ENCODE data around the gene TCOF1.
"Not testable (repeated sequence)": the region's sequence is repeated elsewhere in the genome, so short reads cannot be mapped to it uniquely, and the experiment has no call there.

TCOF1 gene

DNA sequence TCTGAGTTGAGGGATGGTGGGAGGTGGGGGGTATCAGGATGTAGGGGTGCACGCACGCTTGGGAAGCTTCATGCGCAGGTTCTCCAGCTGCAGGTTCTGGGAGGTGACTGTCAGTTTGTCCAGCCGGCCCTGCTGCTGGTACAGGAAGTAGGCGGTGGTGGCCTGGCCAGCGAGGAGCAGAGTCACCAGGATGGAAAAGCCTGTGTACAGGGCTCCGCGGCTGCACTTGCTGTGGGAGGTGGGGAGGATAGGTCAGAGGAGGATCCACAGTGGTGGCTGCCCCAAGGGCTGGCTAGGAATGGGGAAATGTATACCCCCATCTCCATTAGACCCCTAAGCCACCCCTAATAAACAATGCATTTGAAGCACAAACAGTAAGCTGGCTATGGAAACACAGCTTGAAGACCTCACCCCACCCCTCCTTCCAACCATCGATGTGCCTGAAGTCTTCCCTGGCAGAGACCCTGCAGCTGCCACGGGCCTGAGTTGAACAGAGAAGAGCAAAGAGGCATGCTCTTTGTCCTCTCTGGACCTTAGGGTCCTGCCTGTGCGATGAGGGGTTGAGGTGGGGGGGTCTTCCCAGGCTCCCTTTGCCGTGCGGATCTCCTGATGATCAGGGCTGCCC, 49.7 kb downstream of the TCOF1 start:
- DNase-seq: no peak

DNA sequence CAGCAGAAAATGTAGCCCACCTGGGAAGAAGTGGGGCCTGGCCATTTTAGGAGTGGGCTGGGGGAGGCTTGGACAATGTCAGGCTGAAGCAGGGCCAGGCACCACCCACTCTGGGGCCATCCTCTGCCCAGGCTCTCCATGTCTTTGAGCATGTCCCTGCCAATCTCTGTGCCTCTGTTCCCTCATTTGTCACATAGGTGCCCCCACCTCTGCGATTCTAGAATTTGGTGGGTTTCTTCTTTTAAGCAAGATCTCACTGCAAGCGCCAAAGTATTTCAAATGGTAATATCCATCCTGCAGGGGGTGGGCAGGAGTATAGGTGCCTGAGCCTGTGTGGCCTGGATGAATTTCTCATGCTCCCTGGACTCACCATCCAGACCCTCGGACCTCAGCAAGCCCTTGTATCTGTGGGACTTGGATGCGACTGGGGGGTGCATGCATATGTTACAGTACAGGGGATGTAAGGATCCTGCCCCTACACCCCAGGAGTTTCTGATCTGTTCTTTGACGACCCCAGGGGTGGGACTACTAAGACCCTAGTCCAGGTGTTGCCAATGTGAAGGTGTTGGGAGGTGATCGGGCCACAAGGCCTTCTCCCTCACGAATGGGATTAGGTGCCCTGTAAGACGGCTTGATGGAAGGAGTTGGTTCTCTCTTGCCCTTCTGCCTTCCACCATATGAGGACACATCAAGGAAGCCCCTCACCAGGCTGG, 50.9 kb downstream of the TCOF1 start:
- no peak for DNase-seq

DNA sequence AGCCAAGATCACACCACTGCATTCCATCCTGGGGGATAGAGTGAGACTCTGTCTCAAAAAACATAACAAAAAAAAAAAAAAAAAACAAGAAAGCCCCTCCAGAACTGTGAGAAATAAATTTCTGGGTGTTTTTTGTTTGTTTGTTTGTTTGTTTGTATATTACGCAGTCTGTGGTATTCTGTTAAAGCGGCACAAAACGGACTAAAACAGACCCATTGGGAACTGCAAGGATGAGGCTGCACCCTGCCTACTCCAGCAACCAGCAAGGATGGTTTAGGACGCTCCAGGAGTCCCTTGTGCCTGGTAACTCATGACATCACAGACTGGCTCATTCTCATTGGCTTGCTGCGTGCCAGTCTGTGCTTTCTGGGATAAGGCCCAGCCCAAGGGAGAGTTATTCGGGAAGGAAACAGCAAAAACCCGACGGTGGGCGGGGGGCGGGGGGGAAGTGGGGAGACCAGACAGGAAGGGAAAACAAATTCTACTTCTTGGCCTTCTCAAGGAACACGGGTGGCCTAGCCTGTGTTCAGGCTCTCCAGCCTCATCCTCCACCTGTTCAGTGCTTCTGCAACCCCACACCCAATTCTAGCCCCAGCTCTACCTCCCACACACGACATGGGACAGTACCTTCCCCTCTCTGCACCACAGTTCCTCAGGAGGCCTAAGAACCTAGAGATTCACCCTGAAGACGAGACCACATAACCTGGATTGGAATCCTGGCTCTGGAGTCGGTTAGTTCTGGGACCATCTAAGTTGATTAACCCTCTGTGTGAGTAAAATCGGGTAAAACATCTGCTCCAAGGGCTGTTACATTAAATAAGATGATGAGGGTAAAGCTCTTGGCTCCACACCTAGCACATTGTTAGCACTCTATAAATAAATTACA, 52.4 kb downstream of the TCOF1 start:
- peak; percentile 83 for DNase-seq

DNA sequence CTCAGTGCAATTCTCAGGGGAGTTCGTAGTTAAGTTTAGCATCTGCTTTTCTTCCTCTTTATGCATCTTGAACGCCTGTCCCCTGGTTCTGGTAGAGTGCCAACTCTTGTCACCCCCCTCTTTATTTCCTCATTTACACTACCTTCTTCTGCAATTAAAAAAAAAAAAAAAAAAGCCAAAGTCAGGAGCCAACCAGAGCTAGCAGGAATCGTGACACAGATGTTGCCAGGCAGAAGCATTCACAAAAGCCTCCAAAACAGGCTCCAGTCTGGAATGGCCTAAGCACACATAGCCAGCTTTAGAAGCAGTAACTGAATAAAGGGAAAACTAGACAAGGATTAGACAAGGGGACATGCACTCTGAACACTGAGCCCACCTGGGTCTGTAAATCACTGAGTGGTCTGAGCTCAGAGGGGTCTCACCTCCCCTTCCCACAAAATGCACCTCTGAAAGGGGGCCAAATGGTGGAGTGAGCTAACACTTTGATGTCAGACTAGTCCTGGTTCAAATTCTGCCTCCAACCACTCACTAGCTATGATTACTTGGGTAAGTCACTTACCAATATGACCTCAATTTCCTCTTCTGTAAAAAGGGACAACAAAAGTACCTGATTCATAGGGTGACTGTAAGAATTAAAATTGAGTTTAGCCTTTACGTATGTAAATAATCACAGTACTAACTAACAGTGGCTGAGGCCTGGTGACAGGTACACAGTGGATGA, 53.2 kb downstream of the TCOF1 start:
- DNase-seq: peak; percentile 74

DNA sequence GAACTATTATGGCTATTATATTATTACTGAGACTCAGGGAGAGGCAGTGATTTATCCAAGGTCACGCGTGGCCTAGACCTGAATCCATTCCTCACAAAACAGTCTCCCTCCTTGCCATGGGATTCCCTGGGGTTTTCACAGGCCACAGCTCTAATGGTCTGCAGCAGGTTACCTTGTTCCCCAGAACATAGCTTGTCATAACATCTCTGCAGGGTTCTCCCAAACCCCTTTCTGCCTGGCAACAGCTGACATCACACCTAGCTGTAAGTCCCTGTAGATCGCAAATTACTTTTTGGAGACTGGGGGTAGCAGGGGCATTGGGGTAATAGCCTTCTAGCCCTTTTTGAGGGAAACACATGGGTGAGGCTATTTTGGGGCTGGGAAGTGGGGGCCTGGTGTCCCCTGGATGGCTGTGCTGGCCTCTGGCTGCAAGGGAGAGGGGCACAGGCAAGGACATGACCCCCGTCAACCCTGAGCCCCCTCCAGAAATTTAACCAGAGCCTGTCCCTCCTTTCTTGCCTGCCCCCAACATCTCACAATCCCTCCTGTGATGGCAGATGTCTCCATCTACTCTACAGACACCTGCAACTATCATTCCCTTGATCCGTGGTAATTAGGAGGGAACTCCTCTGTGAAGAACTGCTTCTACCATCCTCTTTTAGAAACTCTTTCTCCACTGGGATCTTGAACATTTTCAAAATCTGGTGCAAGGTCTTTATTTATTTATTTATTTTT, 53.9 kb downstream of the TCOF1 start:
- no peak for DNase-seq

DNA sequence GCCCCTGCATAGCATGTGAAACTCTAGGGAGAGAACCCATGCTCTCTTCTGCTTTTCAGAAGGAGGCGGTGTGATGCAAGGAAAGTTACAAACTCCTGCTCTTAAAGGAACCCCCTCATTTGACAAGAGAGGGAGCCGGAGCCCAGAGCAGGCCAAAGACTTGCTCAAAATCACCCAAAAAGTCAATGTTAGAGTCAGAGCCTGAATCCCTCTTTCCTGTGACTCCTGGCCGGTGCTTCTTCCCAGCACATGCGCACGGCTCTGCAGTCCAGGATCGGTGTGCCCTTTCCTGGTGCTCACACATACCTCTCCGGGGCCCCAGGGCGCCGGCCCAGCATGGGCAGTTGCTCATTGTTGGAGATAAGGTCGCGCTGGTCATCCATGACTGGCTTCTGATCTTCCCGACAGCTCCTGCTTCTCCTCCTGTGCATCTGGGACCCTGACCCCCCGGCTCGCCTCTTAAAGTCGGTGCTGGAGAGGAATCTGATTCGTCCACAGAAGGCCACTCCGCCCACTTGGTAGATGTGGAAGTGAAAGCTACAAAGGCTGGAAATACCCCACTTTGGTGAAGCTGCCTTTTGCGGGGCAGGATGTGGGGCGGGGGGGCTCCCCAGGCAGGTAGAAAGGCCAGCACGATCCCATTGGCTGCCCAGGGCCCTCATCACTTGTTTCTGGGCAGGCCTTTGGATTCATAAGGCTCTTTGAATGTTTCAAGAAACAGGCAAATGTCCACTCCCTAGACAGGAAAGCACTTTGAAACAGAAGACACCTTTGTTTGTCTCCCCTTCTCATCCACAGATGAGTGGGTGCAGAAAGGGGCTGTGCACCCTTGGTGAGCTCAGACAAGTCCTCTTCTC, 55.0 kb downstream of the TCOF1 start, which contains the start of gene CD74:
TSS of gene CD74 (minus strand) at position 592 of the 857 bp plus-strand sequence. CDS start at position 431, 161 bp downstream.
- DNase-seq: peak; percentile 67

DNA sequence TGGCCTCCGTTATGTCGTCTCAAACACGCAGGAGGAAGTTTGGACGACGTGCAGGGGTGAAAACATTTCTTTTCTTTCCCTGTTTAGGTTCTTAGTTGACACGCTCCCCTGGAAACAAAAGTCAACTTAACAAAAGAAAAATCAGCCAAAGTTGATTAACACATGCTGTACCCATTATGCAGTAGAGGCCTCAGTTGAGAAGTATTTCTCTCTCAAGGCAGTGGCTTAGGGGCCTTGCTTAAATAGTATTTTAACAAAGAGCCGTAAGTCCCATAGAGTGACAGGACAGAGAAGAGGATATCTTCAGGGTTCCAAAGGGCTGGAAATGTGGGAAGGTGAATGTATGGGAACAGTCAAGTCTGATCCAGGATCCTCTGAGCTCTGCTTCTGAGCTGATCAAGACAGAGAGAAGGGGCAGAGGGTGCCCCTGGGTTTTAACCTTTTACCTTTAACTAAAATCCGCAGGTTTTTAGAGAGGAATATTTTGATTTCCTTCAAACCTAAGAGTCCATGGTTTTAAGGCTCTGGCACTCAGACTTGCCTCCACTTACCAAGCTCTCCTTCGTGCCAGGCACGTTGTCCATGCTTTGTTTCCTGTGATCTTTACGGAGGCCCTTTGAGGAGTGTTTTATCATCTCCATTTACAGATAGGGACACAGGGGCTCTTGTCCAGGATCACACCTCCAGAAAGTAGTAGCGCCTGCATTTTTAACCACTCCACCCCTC, 55.8 kb downstream of the TCOF1 start:
- no peak for DNase-seq

DNA sequence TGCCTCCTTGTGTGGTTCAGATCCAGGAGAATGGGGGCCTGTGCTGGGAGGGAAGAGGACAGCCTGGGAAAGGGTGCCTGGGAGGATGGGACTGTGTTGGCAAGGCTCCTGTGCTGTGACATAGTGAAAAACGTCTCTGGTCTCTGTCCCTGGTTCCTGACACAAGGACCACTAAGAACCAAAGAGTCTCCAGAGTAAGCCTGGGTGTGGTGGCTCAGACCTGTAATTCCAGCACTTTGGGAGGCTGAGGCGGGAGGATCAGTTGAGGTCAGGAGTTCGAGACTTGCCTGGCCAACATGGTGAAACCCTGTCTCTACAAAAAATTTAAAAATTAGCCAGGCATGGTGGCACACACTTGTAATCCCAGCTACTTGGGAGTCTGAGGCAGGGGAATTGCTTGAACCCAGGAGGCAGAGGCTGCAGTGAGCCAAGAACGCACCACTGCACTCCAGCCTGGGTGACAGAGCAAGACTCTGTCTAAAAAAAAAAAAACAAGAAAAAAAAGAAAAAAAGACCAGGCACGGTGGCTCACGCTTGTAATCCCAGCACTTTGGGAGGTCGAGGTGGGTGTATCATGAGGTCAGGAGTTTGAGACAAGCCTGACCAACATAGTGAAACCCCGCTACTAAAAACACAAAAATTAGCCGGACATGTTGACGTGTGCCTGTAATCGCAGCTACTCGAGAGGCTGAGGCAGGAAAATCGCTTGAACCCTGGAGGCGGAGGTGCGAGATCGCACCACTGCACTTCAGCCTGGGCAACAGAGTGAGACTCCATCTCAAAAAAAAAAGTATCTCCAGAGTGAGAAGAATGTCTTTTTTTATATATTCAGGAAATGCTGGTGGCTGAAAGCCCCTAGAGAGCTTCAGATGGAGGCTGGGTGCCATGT, 56.6 kb downstream of the TCOF1 start:
- DNase-seq: not testable (repeated sequence)

DNA sequence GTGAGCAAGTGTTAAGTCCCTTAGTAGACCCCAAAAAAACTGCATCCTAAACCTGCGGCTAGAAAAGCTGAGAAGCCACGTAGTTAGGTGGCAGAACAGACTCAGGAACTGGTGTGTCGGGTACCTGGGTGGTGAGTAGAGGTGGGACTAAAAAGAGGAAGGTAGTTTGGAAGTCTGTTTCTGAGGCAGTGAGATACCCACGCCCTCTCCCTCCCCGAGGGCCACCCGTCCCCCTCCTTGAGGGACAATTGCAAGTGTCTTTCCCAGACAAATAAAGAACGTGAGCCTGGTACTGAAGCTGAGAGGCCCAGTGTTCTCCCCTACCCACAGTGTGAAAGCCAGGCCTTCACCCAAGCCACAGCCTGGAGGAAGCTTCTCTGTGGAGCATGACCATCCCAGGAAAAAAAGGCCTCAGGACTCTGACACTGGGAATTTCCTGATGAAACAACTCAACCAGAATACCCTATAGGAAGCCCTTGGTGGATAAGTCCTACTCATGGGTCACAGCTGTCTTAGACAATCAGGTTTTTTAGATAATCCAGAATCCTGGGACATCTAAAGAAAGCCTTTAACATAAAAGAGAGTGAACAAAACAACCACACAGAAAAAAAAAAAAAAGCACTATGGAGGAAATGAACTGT, 62.3 kb downstream of the TCOF1 start:
- DNase-seq: no peak

DNA sequence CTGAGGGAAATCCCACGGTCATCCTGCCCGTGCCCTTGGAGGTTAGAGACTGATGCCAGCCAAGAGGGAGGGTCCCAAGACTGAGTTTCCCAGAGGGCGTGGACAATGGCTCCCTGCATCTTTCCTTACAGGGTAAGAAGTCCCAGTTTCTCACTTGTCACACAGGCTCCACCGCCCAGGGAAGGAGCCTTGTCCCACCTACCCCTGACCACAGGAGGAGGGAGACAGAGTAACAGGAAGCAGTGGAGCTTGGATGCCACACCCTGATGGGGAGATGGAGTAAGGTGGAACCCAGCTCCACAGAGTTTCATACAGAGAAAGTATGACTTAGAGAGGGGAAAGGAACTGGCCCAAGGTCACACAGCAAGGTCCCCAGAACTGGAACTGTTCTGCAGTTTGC, 64.6 kb downstream of the TCOF1 start:
- no peak for DNase-seq

DNA sequence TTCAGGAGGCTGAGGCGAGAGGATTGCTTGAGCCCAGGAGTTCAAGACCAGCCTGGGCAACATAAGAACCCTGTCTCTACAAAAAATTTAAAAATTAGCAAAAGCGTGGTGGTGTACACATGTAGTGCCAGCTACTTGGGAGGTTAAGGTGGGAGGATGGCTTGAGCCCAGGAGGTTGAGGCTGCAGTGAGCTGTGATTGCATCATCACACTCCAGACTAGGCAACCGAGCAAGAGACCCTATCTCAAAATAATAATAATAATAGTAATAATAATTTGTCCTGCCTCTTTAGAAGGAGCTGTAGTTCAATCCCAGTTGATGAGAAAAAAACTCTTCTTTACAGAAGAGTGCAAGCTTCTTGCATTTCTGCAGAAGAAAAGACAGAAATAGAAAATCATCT, 65.3 kb downstream of the TCOF1 start:
- DNase-seq: no peak

DNA sequence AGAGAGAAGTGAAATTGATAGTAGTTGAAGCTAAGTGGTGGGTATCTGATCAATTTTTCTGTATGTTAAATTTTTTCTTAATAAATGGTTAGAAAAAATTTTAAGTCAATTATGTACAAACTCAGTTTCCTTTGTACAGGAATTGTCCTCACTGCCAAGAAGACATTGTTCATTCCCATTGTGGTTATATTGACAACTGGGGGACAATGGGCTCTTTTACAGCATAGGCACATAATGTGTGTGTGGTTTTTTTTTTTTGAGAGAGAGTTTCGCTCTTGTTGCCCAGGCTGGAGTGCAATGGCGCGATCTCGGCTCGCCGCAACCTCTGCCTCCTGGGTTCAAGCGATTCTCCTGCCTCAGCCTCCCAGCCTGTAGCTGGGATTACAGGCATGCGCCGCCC, 68.7 kb downstream of the TCOF1 start:
- not testable (repeated sequence) for DNase-seq

DNA sequence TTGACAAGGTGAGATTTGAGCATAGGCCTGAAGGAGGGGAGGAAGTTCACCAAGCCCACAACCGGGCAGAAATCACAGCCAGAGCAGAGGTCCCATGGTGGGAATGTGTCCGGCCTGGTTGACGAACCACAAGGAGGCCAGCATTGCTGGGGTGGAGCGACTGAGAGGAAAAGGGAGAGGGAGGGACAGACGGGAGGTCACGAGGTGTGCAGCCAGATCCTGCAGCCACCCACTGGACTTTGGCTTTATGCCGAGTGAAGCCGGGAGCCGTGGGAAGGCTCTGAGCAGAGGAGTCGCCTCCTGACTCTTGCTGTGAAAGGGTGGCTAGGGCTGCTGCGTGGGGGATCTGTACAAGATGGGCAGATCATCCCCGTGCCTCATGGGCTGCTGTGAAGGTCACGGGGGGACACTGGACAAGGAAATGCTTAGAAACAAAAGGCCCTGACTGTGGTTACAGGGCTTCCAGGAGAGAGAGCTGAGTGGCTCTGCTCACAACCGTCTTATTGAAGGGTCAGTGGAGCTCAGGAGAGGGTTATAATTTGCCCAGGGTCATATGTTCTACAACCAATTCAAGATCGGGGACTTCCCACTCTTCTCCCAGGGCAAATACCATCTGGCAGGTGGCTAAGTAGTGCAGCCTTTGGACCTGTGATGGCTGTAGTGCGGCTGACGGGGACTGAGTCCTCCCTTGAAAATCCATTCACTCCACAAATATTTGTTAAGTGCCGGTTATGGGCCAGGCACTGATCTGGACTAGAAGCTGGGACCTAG, 70.8 kb downstream of the TCOF1 start:
- DNase-seq: no peak

DNA sequence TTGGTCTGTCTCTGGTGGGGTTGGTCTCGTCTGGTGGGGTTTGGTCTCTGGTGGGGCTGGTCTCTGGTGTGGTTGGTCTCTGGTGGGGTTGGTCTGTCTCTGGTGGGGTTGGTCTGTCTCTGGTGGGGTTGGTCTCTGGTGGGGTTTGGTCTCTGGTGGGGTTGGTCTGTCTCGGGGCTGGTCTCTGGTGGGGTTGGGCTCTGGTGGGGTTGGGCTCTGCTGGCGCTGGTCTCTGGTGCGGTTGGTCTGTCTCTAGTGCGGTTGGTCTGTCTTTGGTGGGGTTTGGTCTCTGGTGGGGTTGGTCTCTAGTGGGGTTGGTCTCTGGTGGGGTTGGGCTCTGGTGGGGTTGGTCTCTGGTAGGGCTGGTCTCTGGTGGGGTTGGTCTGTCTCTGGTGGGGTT, 71.5 kb downstream of the TCOF1 start:
- no peak for DNase-seq

DNA sequence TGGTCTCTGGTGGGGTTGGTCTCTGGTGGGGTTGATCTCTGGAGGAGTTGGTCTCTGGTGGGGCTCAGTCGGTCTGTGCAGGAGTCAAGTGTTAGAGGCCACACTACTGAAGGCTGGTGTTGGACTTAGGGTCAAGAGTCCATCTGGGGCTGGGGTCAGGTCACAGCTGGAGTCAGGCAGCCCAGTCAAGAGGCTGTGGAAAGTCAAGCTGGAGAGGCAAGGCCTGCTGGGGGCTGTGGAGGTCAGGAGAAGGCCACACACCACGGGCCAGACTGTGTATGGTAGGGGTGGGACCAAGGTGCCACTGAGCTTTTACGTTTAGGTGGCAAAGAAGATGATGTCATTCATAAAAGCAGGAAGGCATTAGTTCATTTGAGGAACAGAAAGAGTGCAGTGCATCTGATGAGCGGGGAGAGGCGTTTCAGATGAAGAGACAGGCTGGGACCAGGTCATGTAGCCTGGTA, 71.9 kb downstream of the TCOF1 start:
- DNase-seq: no peak

DNA sequence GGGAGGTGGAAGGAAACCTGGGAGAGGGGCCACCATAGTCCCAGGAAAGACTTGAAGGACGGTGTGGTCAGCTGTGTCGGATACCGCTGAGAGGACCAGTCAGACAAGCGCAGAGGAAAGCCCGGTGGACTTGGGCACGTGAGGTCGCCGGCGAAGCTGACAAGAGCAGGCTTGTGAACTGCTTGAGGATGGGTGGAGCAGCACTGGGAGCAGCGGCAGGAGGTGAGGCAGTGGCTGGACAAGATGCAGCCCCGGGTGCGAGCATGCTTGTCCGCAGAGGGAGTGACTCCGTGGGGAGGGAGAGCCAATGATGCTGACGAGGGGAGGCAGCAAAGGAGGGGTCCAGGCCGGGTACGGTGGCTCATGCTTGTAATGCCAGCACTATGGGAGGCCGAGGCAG, 73.6 kb downstream of the TCOF1 start:
- no peak for DNase-seq

DNA sequence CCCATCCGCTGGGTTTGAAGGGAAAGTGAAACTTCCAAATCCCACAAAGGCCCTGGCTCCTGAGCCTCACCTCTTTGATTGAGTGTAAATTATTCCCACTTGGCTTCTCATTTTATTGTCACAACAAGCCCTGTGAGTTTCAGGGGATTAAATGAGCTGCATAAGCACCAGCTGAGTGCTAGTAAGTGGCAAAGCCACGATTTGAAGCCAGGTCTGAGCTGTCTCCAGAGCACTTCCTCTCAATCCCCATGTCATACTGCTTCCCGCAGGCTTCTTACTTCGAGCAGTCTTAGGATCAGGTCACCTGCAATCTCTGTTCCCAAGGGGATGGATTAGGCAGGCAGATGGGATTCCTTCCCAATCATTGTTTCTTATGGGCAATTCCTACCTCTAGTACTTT, 74.1 kb downstream of the TCOF1 start:
- DNase-seq: no peak

DNA sequence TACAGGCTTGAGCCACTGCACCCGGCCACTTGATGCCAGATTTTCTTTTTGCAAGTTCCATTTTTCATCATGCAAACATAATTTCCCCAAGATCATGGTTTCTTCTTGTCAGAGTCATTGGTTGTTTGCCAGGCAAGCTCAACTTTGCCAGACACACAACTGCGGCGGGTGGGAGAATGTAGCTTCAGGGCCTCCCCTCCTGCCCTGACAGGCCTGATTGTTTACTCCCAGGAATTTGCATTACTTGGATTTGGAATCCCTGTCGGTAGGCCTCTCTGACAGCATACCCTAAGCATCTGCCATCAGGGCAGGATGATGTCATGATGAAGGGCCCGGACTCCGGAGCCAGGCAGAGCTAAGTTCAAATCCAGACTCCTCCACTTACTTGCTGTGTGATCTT, 77.0 kb downstream of the TCOF1 start:
- DNase-seq: no peak

All from left hindlimb (tissue), 1 donor.